Fibroblast of mammary gland (primary cell): ENCODE measurements around the gene HSD17B2.

ENCODE experiments used
- DNase-seq: peaks from one replicate; pipeline ENCODE4 v3.0.0-alpha.2; 2010; ENCODE audit warnings: low read depth
- H3K4me3 ChIP-seq: 2 replicates; pipeline ENCODE4 v1.5.1; 2011; ENCODE audit warnings: low read depth, mild to moderate bottlenecking, low read length, moderate library complexity; ENCODE audit not compliant: control insufficient read depth
- TF ChIP-seq, protein P1 (sequence below): conservative IDR thresholded peaks from 2 replicates; pipeline ENCODE4 v1.5.1; 2011; ENCODE audit warnings: low read depth, low read length, inconsistent platforms; ENCODE audit not compliant: control insufficient read depth, insufficient read depth

The HSD17B2 gene

DNA sequence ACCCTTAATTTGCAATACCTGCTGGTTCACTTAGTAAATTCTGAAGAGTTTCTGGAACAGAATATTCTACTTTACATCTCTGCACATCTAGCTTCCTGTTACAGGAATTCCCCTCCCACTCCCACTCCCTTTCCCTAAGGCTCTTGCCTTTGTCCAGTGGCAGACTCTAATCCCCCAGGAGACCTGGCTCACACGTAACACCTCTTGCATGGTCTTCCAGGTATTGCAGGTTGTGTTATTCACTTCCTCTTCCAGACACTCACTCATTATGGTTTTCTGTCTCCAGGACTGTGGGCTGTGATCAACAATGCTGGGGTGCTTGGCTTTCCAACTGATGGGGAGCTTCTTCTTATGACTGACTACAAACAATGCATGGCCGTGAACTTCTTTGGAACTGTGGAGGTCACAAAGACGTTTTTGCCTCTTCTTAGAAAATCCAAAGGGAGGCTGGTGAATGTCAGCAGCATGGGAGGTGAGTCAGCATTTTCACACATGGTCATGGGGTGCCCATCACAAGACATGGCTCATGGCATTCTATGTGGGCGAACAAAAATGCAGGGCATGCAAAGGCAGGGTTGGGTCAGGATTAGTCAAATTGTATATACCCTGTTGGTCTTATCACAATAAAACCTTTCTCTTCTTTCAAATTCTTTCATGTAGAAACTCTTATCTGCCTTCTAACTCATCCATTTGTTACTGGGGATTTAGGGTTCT is 35.8 kb downstream of the HSD17B2 start:
- TF ChIP-seq, protein P1, sequence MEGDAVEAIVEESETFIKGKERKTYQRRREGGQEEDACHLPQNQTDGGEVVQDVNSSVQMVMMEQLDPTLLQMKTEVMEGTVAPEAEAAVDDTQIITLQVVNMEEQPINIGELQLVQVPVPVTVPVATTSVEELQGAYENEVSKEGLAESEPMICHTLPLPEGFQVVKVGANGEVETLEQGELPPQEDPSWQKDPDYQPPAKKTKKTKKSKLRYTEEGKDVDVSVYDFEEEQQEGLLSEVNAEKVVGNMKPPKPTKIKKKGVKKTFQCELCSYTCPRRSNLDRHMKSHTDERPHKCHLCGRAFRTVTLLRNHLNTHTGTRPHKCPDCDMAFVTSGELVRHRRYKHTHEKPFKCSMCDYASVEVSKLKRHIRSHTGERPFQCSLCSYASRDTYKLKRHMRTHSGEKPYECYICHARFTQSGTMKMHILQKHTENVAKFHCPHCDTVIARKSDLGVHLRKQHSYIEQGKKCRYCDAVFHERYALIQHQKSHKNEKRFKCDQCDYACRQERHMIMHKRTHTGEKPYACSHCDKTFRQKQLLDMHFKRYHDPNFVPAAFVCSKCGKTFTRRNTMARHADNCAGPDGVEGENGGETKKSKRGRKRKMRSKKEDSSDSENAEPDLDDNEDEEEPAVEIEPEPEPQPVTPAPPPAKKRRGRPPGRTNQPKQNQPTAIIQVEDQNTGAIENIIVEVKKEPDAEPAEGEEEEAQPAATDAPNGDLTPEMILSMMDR = no peak
- peak; percentile 19 for DNase-seq
- H3K4me3 ChIP-seq = no peak overlapping the region

DNA sequence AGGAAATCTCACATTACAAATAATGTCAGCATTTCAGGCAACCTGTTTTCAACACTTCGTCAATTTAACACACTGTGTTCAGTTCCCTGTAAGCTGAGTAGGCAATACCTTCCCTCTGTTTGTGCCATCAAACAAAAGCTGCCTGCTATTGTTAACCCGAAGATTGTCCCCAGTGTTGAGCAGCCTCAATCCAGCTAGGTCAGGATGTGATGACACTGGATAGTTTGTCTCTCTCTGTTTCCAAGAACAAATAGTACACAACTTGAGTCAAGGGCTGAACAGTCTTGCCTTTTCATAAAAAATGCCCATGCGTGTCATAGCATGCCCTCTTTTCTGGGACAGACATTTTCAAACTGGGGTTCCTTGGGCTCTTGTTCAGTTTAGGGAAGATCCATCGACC is 36.4 kb downstream of the HSD17B2 start:
- TF ChIP-seq, protein P1 = no peak

DNA sequence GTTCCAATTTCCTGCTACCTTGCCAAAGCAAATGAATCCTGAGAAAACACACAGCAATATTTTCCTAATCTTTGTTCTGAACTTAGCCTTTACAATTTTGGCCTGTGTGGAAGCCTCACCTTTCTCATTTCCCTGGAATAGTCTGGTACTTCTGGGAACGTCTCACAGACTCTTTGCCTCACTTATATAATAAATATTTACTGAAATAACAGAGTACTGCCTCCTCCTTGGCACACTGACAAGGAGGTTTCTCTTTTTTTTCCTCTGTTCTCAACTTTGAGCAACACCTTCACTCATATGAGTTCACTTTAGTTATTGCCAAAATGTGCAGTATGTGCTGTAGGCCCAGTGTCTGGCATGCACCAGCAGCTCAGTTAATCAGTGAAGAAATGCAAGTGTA is 37.3 kb downstream of the HSD17B2 start:
- H3K4me3 ChIP-seq = no peak overlapping the region
- TF ChIP-seq, protein P1 = no peak
- no peak for DNase-seq

More for the DNA sequence above, 36.4 kb downstream of the HSD17B2 start:
- no peak for DNase-seq
- H3K4me3 ChIP-seq = no peak overlapping the region

- TF ChIP-seq, protein P1 = no peak
- no peak for DNase-seq
- H3K4me3 ChIP-seq = no peak overlapping the region
Measured at GRCh38 chr16:82074019-82074558, 39.0 kb downstream of the HSD17B2 start.

DNA sequence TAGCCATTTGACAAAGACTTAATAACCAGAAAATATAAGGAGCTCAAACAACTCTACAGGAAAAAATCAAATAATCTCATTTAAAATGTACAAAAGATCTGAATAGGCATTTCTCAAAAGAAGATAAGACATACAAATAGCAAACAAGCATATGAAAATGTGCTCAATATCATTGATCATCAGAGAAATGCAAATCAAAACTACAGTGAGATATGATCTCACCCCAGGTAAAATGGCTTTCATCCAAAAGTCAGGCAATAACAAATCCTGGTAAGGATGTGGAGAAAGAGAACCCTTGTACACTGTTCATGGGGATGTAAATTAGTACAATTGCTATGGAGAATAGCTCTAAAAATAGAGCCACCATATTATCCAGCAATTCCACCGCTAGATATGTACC is 43.1 kb downstream of the HSD17B2 start:
- DNase-seq = no peak
- no peak overlapping the region for H3K4me3 ChIP-seq
- TF ChIP-seq, protein P1 = no peak

DNA sequence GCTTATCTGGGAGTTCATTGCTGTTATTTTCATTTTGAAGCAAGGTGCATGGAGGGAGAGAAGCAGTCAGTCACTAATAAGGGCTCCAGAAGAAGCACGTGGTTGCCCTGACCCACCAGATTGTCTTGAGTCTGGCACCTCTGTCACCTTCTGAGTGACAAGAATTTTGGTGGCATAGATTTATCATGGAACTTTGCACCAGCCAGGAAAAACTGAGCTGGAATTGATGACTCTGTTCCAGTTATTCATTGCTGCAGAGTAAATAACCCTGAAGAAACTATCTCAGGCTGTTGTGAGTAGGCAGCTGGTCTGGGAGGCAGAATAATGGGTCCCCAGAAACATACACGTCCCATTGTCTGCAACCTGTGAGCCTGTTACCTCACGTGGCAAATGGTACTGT is 44.8 kb downstream of the HSD17B2 start:
- no peak overlapping the region for H3K4me3 ChIP-seq
- no peak for DNase-seq
- TF ChIP-seq, protein P1 = no peak
